Stimulated activated CD4-positive, alpha-beta T cell treated with anti-CD3 and anti-CD28 coated beads, Interleukin-4, amount 100 ng/mL, for 24 hours (primary cell): ENCODE measurements around the gene PTPA.
A peak's percentile ranks its signal among the peaks of the same experiment; 100 is the strongest.

ENCODE experiments used
- DNase-seq: peaks from one replicate; pipeline ENCODE4 v3.0.0-alpha.2; 2020

Gene PTPA

GRCh38 chr9:129110740-129111527, at the start of gene PTPA, which contains the start of gene CRAT:
Gene PTPA (plus strand): TSS chr9:129111415. CDS start chr9:129111601, 186 bp downstream.
Gene CRAT (minus strand): TSS chr9:129110793. CDS start chr9:129110509, 284 bp downstream.
- DNase-seq: peak; percentile 96

GRCh38 chr9:129063061-129063460, 48.2 kb upstream of the PTPA start:
- DNase-seq: no peak

GRCh38 chr9:129064499-129064908, 46.7 kb upstream of the PTPA start:
- DNase-seq: no peak

DNA sequence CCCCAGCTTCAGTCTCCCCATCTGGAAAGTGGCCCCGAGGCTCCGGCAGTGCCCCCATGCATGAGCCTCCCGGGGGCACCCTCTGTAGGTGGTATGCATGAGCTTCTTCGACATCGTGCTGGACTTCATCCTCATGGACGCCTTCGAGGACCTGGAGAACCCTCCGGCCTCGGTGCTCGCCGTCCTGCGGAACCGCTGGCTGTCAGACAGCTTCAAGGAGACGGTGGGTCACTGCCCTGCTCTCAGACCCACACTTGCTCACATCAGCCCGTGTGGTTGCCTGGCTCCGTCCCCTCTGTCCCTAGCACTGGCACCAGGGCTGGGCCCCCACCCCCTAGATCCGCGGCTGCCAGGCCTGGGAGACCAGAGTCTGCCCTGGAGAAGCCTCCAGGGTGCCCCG, 43.1 kb upstream of the PTPA start:
- no peak for DNase-seq

DNA sequence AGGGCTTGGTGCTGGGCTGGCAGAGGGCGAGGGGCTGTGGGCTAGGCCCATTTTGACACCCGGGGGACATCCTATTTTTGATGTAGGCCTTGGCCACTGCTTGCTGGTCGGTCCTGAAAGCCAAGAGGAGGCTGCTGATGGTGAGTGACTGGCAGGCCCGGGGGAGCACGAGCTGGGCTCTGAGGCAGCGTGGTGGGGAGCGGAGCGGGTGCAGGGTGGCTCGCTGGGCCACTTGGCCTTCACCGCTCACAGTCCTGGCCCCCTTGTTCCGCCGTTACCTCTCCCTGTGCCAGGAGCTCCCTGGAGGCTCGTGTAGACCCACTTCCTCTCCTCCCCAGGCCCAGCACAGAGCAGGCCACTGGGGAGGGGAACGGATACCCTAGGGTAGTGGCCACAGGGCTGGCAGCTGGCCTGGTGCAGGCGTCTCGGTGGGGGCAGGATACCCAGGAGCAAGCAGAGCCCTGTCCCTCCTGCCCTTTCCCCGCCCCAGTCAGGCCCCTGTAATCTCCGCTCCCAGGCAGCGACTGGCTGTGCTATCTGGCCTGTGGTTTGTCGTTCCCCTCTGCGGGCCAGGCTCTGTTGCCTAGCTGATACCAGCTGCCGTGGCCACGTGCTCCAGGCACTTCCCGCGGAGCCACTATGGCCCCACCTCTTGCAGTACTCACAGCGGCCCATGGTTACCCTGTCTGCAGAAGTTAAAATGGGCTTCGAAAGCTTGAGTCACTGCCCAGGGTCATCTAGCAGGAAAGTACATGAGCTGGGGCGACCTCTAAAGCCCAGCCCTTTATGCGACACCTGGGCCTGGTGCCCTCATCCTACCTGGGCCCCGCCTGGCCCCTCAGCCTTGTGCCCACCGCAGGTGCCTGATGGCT, 42.0 kb upstream of the PTPA start:
- DNase-seq: peak; percentile 54

GRCh38 chr9:129069862-129070641, 41.2 kb upstream of the PTPA start:
- no peak for DNase-seq

DNA sequence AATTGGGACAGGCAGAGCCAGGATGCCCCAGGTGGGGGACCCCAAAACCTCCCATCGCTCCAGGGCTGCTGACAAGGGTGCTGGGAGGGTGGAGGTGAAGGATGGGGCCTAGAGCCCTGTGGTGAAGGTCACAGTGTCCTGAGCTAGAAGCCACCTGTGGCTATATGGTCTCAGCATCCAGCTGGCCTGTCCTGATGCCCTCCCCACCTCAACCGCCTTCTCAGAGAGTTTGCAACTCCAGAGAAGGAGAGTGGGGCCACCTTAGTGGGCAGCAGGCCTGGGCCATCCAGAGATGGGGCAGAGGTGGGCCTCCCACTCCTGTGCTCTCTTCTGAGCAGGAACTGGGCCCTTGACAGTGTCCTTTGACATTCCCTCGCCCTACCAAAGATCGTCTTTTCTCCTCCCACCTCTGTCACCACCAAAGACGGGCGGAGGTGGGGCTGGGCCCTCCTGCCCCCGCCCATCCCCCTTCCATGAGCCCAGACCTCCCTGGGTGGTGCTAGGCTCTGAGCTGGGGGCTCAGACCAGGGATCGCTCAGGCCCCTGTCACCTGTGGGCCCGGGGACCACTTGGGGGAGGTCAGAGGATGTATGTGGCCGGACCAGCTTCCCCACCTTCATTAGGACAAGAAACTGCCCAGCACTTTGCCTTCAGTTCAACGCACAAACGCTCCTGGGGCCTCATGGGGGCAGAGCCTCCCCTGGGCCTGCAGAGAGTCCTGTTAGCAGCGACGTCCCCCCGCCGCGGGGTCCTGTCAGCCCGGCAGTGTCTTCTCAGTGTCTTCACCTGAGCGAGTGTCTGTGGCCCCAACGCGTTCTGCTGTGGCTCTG, 40.3 kb upstream of the PTPA start:
- DNase-seq: no peak

GRCh38 chr9:129071526-129072126, 39.6 kb upstream of the PTPA start:
- no peak for DNase-seq

DNA sequence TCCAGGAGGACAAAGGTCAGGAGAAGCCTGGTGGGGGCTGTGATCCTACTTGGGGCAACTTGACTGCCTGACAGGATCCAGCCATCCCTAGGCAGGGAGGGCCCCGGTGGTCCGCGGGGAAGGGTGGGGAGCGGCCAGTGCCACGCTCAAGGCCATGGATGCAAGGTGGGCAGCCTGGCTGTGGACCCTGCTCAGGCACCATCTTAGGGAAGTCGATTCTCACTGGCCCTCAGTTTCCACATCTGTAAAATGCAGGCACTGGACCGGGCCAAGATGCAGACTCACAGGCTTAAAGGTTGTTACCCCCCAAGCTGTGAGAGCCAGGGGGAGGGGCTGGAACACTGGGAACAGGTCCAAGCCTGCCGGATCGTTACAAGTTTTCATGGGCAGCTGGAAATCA, 39.0 kb upstream of the PTPA start:
- DNase-seq: no peak

DNA sequence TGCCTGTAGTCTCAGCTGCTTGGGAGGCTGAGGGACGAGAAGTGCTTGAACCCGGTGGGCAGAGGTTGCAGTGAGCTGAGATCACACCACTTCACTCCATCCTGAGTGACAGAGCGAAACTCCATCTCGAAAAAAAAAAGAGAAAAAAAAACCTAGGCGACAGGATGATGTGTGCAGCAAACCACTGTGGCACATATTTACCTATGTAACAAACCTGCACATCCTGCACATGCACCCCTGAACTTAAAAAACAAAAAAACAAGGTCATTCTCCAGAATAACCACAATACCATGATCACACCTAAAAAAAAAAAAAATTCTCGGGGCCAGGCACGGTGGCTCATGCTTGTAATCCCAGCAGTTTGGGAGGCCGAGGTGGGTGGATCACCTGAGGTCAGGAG, 37.8 kb upstream of the PTPA start:
- DNase-seq: no peak

DNA sequence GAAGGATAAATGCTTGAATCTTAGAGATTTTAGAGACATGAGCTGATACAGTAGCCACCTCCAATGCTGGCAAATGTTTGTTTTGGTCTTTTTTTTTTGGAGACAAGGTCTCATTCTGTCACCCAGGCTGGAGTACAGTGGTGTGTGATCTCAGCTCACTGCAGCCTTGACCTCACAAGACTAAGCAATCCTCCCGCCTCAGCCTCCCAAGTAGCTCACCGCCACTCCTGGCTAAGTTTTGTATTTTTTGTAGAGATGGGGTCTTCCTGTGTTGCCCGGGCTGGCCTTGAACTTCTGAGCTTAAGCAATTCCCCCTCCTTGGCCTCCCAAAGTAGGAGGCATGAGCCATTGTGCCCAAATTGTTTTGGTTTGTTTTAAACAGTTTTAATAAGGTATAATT, 37.1 kb upstream of the PTPA start:
- DNase-seq: no peak

DNA sequence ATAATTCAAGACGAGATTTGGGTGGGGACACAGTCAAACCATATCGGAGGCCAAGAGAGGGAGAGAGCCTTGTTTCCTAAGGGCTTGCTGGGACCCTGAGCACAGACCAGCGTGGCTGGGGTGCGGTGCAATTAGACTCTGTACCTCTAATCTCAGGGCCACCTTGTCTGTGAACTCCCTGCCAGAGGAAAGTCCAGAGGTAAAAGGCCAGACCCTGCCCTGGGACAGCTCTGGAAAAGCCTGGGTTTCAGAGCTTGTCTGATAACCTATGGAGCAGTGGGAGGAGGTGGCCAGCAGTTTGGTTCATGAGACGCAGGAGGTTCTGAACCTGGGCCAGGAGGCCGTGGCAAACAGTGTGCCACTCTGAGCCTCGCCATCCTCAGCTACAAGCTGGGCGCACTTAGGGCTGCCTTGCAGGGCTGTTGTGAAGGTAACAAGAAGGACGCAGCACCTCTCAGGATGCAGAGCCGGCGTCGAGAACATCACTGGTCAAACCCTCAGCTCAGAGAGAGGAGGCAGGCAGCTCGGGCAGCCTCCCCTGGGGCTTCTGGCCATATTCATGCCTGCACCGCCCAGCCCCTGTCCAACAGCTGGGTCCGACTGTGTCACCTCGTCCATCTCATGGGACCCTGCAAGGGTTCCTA, 35.1 kb upstream of the PTPA start:
- DNase-seq: no peak

GRCh38 chr9:129076640-129077037, 34.6 kb upstream of the PTPA start:
- no peak for DNase-seq

DNA sequence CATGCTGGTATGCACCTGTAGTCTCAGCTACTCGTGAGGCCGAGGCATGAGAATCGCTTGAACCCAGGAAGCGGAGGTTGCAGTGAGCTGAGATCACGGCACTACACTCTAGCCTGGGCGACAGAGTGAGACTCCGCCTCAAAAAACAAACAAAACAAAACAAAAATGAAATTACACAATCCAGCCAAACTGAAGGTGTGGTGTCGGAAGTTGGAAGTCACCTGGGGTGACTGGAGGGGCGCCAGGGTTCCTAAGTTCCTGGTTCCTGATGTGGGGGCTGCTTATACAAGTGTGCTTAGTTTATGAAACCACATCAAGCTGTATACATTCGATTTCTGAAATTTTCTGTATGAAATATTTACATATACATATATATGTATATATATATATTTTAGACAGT, 34.0 kb upstream of the PTPA start:
- no peak for DNase-seq

- DNase-seq: no peak
Measured at GRCh38 chr9:129078691-129079503, 32.3 kb upstream of the PTPA start.

- no peak for DNase-seq
Measured at GRCh38 chr9:129079829-129080228, 31.4 kb upstream of the PTPA start.

DNA sequence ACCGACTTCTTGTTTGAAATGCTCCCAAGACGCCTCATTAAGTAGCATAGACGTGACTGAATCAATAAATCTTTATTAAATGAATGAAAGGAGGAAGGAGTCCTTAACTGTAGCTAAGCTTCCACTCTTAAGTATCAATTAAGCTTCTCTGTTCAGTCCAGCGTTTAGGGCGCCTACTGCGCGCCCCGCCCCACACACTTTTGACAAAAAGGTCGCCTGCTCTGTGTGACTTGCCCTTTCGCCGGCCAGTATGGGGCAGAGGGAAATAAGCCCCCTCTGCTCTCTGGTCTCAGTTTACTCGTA, 31.0 kb upstream of the PTPA start:
- no peak for DNase-seq

GRCh38 chr9:129080601-129081387, 30.4 kb upstream of the PTPA start, which contains the start of gene DOLPP1:
Gene DOLPP1 (plus strand): TSS chr9:129081111. CDS start chr9:129081132, 21 bp downstream.
- peak; percentile 99 for DNase-seq

- DNase-seq: peak; percentile 23
Measured at GRCh38 chr9:129081388-129081904, 29.8 kb upstream of the PTPA start.
